ENCODE data around the gene NTM. TPM values are rescaled to one million over a fixed set of nuclear protein-coding genes. Genes with fewer than 3 reads are reported as not detected.

NTM gene
- total RNA-seq, 1 donor from 2014 or later, result 0.51 TPM

DNA sequence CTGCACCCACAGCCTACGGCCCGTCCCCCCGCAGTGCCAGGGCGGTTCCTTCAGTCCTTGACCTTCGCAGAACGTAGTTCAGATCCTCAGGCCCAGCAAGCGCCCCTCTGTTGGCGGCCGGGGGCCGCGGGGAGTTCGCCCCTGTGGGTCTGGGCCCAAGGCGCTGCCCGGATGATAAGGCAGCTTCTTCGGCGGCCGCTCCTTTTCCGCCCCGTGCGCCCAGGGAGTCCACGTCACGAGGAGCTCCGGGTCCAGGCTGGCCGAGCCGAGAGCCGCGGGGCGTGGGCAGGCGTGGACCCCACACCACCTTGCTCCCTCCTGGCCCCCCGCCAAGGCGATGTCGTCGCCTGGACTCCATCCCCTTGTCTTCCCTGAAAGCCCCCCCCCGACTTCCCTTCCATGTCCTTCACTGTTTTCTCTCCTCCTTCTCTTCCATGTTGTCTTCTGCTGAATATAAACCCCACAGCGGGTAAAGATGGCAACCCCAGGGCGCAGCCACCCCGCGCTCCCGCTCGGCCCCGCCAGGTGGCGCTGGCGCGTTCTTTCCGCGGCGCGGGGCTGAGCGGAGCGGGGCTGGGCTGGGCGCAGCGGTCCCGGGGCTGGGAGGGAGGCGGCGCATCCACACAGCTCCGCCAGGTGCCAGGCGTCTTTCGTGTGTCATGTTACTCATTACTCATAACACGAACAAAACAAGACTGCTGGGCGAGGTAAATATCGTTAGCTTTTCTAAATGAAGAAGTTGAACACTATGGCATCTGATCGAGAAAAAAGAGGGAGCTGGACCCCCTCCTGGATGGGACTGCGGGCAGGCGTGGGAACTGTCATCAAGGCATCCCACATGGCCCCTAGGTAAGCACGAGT lies 321.0 kb downstream of the NTM start:
- peak; percentile 66 for DNase-seq

DNA sequence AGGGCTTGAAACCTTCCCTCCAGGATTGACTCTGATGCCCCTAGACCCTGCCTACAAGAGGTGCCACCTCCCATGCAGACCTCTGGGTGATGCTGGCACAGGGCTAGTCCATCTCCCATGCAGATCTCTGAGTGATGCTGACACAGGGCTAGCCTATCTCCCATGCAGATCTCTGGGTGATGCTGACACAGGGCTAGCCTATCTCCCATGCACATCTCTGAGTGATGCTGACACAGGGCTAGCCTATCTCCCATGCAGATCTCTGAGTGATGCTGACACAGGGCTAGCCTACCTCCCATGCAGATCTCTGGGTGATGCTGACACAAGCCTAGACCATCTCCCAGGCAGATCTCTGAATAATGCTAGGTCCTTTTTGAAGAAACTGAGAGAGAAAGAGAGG lies 321.7 kb downstream of the NTM start:
- no peak for DNase-seq

DNA sequence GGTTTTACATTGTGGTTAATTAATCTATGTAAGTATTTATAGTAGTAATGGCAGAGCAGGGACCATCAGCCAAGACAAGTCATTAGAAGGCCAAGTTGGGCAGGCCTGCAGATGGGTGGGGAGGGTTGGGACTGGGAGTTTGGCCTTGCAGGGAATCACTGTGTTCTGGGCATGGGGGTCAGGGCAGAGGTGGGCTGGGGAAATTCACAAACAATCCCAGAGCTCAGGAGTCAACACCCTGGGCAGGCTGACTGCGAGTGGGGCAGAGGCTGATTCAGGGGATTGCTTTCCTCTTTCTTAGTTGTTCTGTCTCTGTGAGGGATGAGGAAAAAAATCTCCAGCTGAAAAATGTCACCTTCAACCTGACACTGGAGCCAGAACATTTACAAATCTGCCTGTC lies 322.5 kb downstream of the NTM start:
- DNase-seq, result no peak

- no peak for DNase-seq
These were observed 323.3 kb downstream of the NTM start for GRCh38 chr11:131693756-131694155.

- DNase-seq, result peak; percentile 86
These were observed 324.4 kb downstream of the NTM start for GRCh38 chr11:131694526-131695424.

GRCh38 chr11:131695889-131696429 lies 325.5 kb downstream of the NTM start:
- no peak for DNase-seq

- DNase-seq, result no peak
These were observed 326.3 kb downstream of the NTM start for GRCh38 chr11:131696690-131697089.

DNA sequence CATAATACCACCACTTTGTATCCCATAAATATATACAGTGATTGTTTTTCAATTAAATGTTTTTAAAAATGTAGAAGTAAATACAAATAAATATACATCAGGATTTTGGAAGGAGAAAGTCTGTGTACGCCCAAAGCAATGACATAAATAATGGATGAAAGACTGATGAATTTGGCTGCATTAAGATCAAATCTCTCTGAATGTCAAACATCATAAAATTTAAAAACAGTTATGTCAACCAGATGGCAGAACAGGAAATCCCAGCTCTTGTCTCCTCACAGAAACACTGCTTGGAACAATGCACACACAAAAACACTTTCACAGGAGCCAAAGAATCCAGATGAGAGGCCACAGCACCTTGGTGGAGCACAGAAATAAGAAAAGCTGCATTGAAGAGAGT lies 332.9 kb downstream of the NTM start:
- no peak for DNase-seq

- DNase-seq, result no peak
These were observed 334.3 kb downstream of the NTM start for GRCh38 chr11:131704682-131705081.

DNA sequence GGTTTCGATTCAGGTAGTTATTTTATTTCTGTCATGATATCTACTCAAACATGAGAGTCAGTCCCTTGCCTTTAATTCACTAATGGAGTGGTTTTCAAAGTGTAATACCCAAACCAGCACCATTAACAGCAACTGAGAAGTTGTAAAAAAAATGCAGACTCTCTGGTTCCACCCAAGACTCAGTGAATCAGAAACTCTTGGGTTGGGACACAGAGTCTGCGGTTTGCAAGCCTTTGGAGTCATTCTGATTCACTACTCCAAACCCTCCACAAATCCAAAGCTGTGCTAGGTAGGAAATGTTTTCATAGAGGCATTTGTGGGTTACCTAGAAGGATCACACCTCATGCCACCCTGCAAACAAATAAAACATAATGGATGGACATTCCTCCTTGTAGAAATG lies 340.1 kb downstream of the NTM start:
- no peak for DNase-seq

DNA sequence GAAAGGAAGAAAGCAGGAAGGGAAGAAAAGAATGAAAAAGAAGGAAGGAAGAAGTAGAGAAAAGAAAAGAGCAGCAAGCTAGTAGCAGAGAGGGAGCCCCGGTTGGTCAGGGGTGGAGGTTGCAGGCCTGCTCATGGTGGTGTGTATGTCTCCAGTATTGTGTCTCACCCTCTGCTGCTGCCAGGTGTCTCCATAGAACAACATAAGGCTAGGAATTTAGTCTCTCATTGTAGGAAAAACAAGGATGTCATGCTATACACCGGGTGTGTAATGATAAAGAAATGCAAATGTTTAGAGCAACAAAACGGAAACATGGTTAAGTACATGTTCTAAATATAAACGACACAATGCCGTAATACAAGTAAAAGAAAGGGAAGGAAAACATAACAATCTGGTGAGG lies 342.5 kb downstream of the NTM start:
- DNase-seq, result peak; percentile 55

DNA sequence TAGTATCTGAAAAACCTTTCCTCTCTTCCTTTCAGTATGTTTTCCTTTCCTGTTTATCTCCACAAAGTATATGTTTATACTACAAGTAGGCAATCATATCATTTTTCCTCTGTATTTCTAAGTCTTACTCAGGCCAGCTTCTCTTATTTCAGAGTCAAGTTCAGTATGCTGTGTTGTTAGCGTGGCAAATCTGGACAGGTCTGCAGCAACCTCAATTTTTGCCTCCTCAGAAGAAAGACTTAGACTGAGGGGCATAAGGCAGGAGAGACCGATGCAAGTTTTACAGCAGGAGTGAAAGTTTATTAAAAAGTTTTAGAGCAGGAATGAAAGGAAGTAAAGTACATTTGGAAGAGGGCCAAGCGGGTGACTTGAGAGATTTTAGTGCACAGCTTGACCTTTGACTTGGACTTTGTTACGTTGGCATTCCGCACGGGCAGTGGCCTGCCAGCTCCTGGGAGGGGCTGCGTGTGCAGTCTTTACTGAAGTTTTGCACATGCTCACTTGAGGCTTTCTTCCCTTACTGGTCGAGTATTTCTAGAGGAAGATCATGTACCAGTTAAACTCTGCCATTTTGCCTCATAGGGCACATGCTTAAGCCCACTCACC lies 343.2 kb downstream of the NTM start:
- peak; percentile 21 for DNase-seq

- DNase-seq, result no peak
These were observed 347.2 kb downstream of the NTM start for GRCh38 chr11:131717616-131718015.

DNA sequence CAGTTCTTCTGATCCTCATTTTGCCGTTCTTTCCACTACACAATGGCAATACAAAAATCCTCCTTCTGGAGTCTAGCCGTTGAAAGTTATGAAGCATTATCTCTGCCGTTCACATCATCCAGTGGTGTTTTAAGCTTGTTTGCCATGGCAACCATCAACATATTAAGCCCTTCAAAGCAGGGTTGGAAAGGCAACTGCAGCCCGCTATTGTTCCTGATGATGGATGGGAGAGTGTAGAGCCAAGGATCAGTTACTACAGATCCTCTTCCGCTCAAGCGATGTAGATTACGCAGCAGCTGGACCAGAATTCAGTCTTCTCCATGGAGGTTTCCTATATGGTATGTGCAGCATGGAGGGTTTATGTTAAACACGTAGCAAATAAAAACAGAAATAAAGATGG lies 352.7 kb downstream of the NTM start:
- no peak for DNase-seq

GRCh38 chr11:131724436-131724975 lies 354.1 kb downstream of the NTM start:
- DNase-seq, result no peak

- peak; percentile 29 for DNase-seq
These were observed 364.5 kb downstream of the NTM start for GRCh38 chr11:131734871-131735270.

DNA sequence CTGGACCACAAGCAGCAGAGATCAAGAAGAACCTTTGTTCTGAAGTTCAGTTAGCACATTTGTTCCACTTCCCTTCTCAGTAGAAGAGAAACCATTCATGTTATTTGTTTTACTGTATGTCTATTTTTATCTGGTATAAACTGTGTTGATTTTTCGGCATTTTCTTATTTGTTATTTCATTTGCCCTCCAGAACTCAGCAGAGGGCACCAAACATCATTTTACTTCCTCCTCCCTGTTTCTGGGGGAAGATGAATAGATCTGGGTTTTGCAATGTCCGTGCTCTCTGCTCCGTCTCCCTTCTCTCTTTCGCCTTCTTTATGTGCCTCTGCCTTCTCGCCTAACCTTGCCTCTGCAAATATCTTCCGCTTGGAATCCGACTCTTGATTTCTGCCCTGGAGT lies 366.9 kb downstream of the NTM start:
- no peak for DNase-seq

- no peak for DNase-seq
These were observed 368.9 kb downstream of the NTM start for GRCh38 chr11:131739243-131739882.

- peak; percentile 56 for DNase-seq
These were observed 374.4 kb downstream of the NTM start for GRCh38 chr11:131744847-131745246.

DNA sequence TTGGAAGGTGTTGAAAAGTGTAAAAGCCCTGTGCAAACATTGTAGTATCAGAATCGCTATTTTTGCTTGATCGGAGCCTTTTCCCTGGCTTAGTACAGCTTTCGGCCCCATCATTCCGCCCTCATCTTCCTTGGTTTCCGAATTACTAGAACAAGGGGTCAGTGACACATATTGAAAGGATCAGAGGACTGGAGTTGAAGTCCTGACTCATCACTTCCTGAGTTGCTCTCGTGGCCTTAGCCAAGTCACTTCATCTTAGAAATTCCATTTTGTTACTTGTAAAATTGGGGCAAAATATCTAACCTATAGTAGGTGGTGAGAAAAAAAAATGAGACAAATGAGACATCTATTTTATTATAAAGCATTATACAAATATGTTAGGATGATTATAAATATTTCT lies 375.0 kb downstream of the NTM start:
- peak; percentile 81 for DNase-seq

GRCh38 chr11:131746201-131746600 lies 375.8 kb downstream of the NTM start:
- peak; percentile 19 for DNase-seq

Measured in dermis blood vessel endothelial cell (primary cell).